Measurements from ENCODE around the gene PHLPP2.

PHLPP2 gene

GRCh38 chr16:71649704-71650103 is 74.8 kb downstream of the PHLPP2 start:
- TF ChIP-seq CTCF (IDR thresholded peaks at IDR 0.05; ENCODE audit: low read depth, low read length, missing control alignments) = no peak
- no peak for DNase-seq (ENCODE audit: low read depth)
- H3K4me3 ChIP-seq (ENCODE audit: low read depth, low read length) = no peak overlapping the region

GRCh38 chr16:71648921-71649320 is 75.6 kb downstream of the PHLPP2 start:
- TF ChIP-seq CTCF (IDR thresholded peaks at IDR 0.05; ENCODE audit: low read depth, low read length, missing control alignments) = peak; percentile 60
- no peak overlapping the region for H3K4me3 ChIP-seq (ENCODE audit: low read depth, low read length)
- DNase-seq (ENCODE audit: low read depth) = no peak

- TF ChIP-seq CTCF (IDR thresholded peaks at IDR 0.05; ENCODE audit: low read depth, low read length, missing control alignments) = no peak
- no peak for DNase-seq (ENCODE audit: low read depth)
- no peak overlapping the region for H3K4me3 ChIP-seq (ENCODE audit: low read depth, low read length)
Measured at GRCh38 chr16:71648162-71648561, 76.3 kb downstream of the PHLPP2 start.

- TF ChIP-seq CTCF (IDR thresholded peaks at IDR 0.05; ENCODE audit: low read depth, low read length, missing control alignments) = no peak
- no peak overlapping the region for H3K4me3 ChIP-seq (ENCODE audit: low read depth, low read length)
- no peak for DNase-seq (ENCODE audit: low read depth)
Measured at GRCh38 chr16:71647391-71647790, 77.1 kb downstream of the PHLPP2 start.

- no peak overlapping the region for H3K4me3 ChIP-seq (ENCODE audit: low read depth, low read length)
- TF ChIP-seq CTCF (IDR thresholded peaks at IDR 0.05; ENCODE audit: low read depth, low read length, missing control alignments) = peak; percentile 56
- no peak for DNase-seq (ENCODE audit: low read depth)
Measured at GRCh38 chr16:71645450-71645849, 79.1 kb downstream of the PHLPP2 start.

- TF ChIP-seq CTCF (IDR thresholded peaks at IDR 0.05; ENCODE audit: low read depth, low read length, missing control alignments) = no peak
- DNase-seq (ENCODE audit: low read depth) = no peak
- no peak overlapping the region for H3K4me3 ChIP-seq (ENCODE audit: low read depth, low read length)
Measured at GRCh38 chr16:71637398-71637797, 87.1 kb downstream of the PHLPP2 start.

- no peak for DNase-seq (ENCODE audit: low read depth)
- no peak for TF ChIP-seq CTCF (IDR thresholded peaks at IDR 0.05; ENCODE audit: low read depth, low read length, missing control alignments)
- no peak overlapping the region for H3K4me3 ChIP-seq (ENCODE audit: low read depth, low read length)
Measured at GRCh38 chr16:71635632-71636031, 88.9 kb downstream of the PHLPP2 start.

Measured in GM12864 (cell line).